Measurements from ENCODE around the gene SEMA5B.

DNA sequence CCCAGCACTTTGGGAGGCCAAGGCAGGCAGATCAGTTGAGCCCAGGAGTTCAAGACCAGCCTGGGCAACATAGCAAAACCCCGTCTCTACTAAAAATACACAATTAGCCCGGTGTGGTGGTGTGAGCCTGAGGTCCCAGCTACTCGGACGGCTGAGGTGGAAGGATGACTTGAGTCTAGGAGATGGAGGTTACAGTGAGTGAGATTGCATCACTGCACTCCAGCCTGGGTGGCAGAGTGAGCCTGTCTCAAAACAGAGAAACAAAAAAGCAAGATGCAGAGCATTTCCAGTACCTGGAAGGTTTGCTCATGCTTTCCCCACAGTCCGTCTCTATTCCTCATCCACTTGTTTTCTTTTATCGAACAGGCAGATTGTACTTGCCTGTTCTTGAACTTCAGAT lies 35.5 kb upstream of the SEMA5B start:
- no peak for TF ChIP-seq EZH2phosphoT487 (IDR thresholded peaks at IDR 0.05; ENCODE audit: borderline replicate concordance, low read depth, low read length)
- TF ChIP-seq, protein P1, sequence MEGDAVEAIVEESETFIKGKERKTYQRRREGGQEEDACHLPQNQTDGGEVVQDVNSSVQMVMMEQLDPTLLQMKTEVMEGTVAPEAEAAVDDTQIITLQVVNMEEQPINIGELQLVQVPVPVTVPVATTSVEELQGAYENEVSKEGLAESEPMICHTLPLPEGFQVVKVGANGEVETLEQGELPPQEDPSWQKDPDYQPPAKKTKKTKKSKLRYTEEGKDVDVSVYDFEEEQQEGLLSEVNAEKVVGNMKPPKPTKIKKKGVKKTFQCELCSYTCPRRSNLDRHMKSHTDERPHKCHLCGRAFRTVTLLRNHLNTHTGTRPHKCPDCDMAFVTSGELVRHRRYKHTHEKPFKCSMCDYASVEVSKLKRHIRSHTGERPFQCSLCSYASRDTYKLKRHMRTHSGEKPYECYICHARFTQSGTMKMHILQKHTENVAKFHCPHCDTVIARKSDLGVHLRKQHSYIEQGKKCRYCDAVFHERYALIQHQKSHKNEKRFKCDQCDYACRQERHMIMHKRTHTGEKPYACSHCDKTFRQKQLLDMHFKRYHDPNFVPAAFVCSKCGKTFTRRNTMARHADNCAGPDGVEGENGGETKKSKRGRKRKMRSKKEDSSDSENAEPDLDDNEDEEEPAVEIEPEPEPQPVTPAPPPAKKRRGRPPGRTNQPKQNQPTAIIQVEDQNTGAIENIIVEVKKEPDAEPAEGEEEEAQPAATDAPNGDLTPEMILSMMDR (conservative IDR thresholded peaks at IDR 0.05; ENCODE audit: low read length) = no peak
